LHCN-M2 (cell line): ENCODE measurements around the gene MGAT5B. TPM values are rescaled to one million over a fixed set of nuclear protein-coding genes. Genes with fewer than 3 reads are reported as not detected.
"Not testable (repeated sequence)": the region's sequence is repeated elsewhere in the genome, so short reads cannot be mapped to it uniquely, and the experiment has no call there.

Experiments
- DNase-seq: peaks from one replicate; pipeline ENCODE4 v3.0.0-alpha.2; 2012; ENCODE audit warnings: low read depth
- total RNA-seq: library from RNA; depleted of rRNA; stranded (reverse); fragments of >200 nt; gene quantifications from 2 replicates; pipeline ENCODE4 v1.2.3, GENCODE V29; 2014

MGAT5B gene
- total RNA-seq, 1 experiment from 2014 or later = 0.23 TPM

- no peak for DNase-seq
Measured at GRCh38 chr17:76972046-76972641, 103.9 kb downstream of the MGAT5B start.

GRCh38 chr17:76973040-76973439 lies 104.8 kb downstream of the MGAT5B start:
- no peak for DNase-seq

GRCh38 chr17:76974721-76975120 lies 106.5 kb downstream of the MGAT5B start:
- no peak for DNase-seq

GRCh38 chr17:76978050-76978449 lies 109.8 kb downstream of the MGAT5B start:
- not testable (repeated sequence) for DNase-seq

GRCh38 chr17:76981545-76982295 lies 113.5 kb downstream of the MGAT5B start:
- DNase-seq = no peak

GRCh38 chr17:76982408-76983074 lies 114.3 kb downstream of the MGAT5B start:
- no peak for DNase-seq

- no peak for DNase-seq
Measured at GRCh38 chr17:76983075-76983775, 115.0 kb downstream of the MGAT5B start.

- DNase-seq = no peak
Measured at GRCh38 chr17:76986365-76986764, 118.2 kb downstream of the MGAT5B start.

GRCh38 chr17:76987486-76988093 lies 119.4 kb downstream of the MGAT5B start:
- no peak for DNase-seq

GRCh38 chr17:76988796-76989195 lies 120.6 kb downstream of the MGAT5B start:
- DNase-seq = no peak

- no peak for DNase-seq
Measured at GRCh38 chr17:76989519-76989918, 121.3 kb downstream of the MGAT5B start.

GRCh38 chr17:76992891-76993290 lies 124.7 kb downstream of the MGAT5B start:
- DNase-seq = no peak

GRCh38 chr17:76993651-76994050 lies 125.4 kb downstream of the MGAT5B start:
- DNase-seq = no peak

- DNase-seq = no peak
Measured at GRCh38 chr17:76994237-76994637, 126.0 kb downstream of the MGAT5B start.

GRCh38 chr17:76995387-76996105 lies 127.3 kb downstream of the MGAT5B start:
- DNase-seq = no peak

GRCh38 chr17:76996741-76997694 lies 128.8 kb downstream of the MGAT5B start:
- no peak for DNase-seq

GRCh38 chr17:76997981-76998531 lies 129.9 kb downstream of the MGAT5B start:
- no peak for DNase-seq

- DNase-seq = no peak
Measured at GRCh38 chr17:76998839-76999238, 130.6 kb downstream of the MGAT5B start.
